CD1c-positive myeloid dendritic cell (primary cell): Measurements from ENCODE around the gene RPS6KC1.

ENCODE experiments used
- DNase-seq: peaks from one replicate; pipeline ENCODE4 v3.0.0-alpha.2; 2016; ENCODE audit errors: extremely low spot score

Gene RPS6KC1

GRCh38 chr1:213221209-213221608, 170.2 kb downstream of the RPS6KC1 start:
- DNase-seq, result no peak

GRCh38 chr1:213227458-213227857, 176.4 kb downstream of the RPS6KC1 start:
- DNase-seq, result no peak

GRCh38 chr1:213231795-213232231, 180.8 kb downstream of the RPS6KC1 start:
- DNase-seq, result no peak

GRCh38 chr1:213242883-213243282, 191.8 kb downstream of the RPS6KC1 start:
- DNase-seq, result no peak

GRCh38 chr1:213244664-213245091, 193.6 kb downstream of the RPS6KC1 start:
- peak; percentile 57 for DNase-seq

- DNase-seq, result no peak
Observed at GRCh38 chr1:213245260-213245910, 194.3 kb downstream of the RPS6KC1 start.

- DNase-seq, result no peak
Observed at GRCh38 chr1:213247038-213247437, 196.0 kb downstream of the RPS6KC1 start.

- DNase-seq, result no peak
Observed at GRCh38 chr1:213249395-213249794, 198.4 kb downstream of the RPS6KC1 start.

DNA sequence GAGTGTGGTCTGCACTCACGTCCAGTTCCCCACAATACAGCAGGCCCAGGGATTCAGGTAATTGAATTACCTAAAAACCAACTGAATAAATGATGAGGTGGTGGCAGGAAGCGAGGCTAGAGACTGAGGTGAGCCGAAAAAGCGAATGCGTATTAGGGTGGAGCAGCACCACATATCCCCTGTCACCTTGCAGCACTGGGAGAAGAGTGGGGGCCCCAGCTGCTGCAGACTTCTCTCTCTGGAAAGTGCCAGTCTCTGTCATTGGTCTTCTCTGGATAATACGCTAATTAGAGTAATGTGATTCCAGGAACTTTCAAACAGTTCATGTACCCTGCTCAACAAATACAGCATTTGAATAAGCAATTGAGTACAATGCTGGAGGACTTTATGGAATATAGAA, 199.0 kb downstream of the RPS6KC1 start:
- DNase-seq, result no peak

- DNase-seq, result no peak
Observed at GRCh38 chr1:213250446-213250845, 199.4 kb downstream of the RPS6KC1 start.

- no peak for DNase-seq
Observed at GRCh38 chr1:213251972-213252371, 200.9 kb downstream of the RPS6KC1 start.

- DNase-seq, result no peak
Observed at GRCh38 chr1:213256438-213257087, 205.5 kb downstream of the RPS6KC1 start.

- DNase-seq, result no peak
Observed at GRCh38 chr1:213260311-213261075, 209.5 kb downstream of the RPS6KC1 start.

GRCh38 chr1:213264531-213264930, 213.5 kb downstream of the RPS6KC1 start:
- DNase-seq, result no peak

DNA sequence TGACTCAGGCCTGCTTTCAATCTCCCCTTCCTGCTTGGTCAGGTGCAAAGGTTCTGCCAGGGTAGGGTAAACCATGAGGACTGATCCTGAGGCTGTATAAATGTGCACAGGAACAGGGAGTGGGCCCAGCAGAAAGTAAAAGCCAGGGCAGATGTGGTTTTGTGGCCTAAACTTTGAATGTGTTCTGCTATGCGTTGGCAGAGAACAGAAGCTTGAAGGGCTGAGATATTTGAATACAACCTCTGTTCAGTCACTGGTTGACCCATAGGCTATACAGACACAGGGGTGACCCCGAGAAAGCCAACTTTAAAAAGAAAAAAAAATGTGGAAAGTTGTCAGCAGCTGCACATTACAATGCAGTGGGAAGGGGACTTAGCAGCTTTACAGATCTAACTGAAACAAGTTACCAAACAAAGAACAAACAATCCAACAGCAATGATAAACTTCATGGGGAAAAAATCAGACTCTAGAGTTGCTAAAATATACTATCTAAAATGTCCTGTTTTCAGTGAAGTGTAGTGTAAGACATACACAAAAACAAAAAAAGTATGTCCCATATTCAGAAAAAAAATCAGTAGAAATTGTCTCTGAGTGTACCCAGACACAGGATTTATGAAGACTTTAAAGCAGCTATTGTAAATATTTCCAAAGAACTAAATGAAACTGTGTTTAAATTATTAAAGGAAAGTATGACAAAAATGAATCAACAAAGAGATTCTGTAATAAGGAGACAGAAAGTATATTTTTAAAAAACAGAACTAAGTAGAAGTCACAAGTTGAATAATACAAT, 216.1 kb downstream of the RPS6KC1 start:
- DNase-seq, result no peak

GRCh38 chr1:213268221-213268620, 217.2 kb downstream of the RPS6KC1 start:
- DNase-seq, result no peak

DNA sequence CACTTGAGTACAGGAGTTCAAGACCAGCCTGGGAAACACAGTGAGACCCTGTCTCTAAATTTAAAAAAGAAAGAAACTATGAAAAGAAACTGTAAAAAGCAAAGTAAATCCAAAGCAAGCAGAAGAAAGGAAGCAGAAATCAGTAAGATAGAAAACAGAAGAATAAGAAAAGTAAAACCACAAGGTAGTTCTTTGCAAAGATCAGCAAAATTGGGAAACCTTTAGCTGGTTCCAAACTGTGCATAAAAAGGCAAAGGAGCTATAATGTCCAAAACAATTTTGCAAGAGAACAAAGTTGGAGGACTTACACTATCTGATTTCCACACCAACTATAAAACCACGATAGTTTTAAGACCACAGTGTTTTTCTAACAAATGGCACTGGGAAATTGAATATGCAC, 218.8 kb downstream of the RPS6KC1 start:
- DNase-seq, result no peak

DNA sequence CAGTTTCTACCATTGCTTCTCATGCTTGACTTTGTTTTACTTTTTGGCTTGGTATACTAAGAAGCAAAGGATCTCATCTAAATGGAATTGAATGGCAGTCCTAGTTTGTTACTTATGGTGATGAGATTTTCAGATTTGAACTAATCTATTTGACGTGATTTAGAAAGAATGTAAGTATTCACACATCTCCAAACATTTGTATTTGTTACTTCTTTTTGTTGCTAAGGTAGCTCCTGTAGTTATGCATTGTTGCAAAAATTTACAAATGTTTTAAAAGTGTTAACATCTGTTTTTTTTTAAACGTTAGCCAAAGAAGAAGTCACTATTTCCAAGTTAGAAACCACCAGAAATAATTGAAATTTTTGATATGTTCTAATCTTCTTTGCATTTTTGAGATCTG, 222.5 kb downstream of the RPS6KC1 start:
- DNase-seq, result no peak

GRCh38 chr1:213274140-213274539, 223.1 kb downstream of the RPS6KC1 start:
- DNase-seq, result no peak

- no peak for DNase-seq
Observed at GRCh38 chr1:213275293-213275692, 224.3 kb downstream of the RPS6KC1 start.

- DNase-seq, result no peak
Observed at GRCh38 chr1:213276236-213276635, 225.2 kb downstream of the RPS6KC1 start.

DNA sequence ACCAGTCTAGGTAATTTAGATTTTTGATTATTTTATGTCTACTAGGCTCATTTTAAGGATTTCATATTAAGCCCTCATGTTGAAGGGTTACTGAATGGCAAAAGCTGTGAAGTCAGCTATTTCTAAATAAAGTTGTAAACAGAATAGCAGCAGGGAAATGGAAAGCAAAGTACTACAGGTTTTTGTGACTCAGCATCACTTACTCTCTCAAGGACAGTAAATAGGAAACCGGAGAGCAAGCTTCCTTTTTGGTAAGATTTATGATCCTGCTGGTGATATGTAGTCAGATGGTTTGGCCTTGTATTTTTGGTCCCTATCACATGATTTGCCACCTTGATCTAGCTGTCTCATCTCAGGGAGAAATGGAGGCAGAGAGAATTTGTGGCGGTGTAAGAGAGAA, 226.0 kb downstream of the RPS6KC1 start:
- no peak for DNase-seq
